AG04450 (cell line): ENCODE data around the gene MACROD2. TPM values are rescaled to one million over a fixed set of nuclear protein-coding genes. Genes with fewer than 3 reads are reported as not detected.

ENCODE experiments used
- CTCF ChIA-PET: fragments of 300-600, 350-600 bp; formaldehyde crosslinking; extraction: SDS; loops from one replicate; lab custom pipeline; 2022; ENCODE audit warnings: antibody characterized with exemption, inconsistent platforms; lab: Charles Lee
- POLR2A ChIA-PET: fragments of 350-600 bp; formaldehyde crosslinking; extraction: SDS; loops from one replicate; lab custom pipeline; 2021; ENCODE audit warnings: antibody characterized with exemption, inconsistent platforms; lab: Yijun Ruan, JAX
- DNase-seq: peaks from one replicate; pipeline ENCODE4 v3.0.0-alpha.2; 2011; ENCODE audit warnings: low read depth, low spot score
- H3K27ac ChIP-seq: one replicate; pipeline ENCODE4 v1.5.1; 2012; ENCODE audit warnings: low read depth, low read length, control low read depth
- H3K27me3 ChIP-seq: one replicate; pipeline ENCODE4 v1.6.0; 2012; ENCODE audit warnings: low read length; ENCODE audit not compliant: control insufficient read depth, insufficient read depth
- H3K4me3 ChIP-seq: 2 replicates; pipeline ENCODE4 v1.5.1; 2011; ENCODE audit warnings: mild to moderate bottlenecking, low read depth, low read length, control low read depth
- H3K9me3 ChIP-seq: 2 replicates; pipeline ENCODE4 v1.5.1; 2012; ENCODE audit warnings: low read length; ENCODE audit not compliant: control insufficient read depth, insufficient read depth
- CTCF ChIP-seq: IDR thresholded peaks from 2 replicates; pipeline ENCODE4 v1.5.1; 2011; ENCODE audit warnings: low read depth, low read length, control low read depth, inconsistent platforms
- polyA plus RNA-seq: library from polyadenylated mRNA; depleted of rRNA; stranded (reverse); fragments of >200 nt; gene quantifications from 2 replicates; pipeline ENCODE4 v1.2.3, GENCODE V29; 2011; rRNA removed
- small RNA-seq: library from RNA; depleted of rRNA; stranded (forward); fragments of <200 nt; gene quantifications from one replicate; pipeline ENCODE3, GENCODE V24; 2012; ENCODE audit warnings: low read depth; ENCODE audit not compliant: insufficient read length

The MACROD2 gene
- polyA plus RNA-seq, 1 experiment = 0.02 TPM

- no peaks in the 10 kb centered on the region for H3K9me3 ChIP-seq
- ChIA-PET CTCF (no interaction called here), POLR2A (no interaction called here)
- no peak for DNase-seq
- H3K27me3 ChIP-seq = no peaks in the 10 kb centered on the region
- no peak for TF ChIP-seq CTCF
- no peak overlapping the region for H3K4me3 ChIP-seq
- H3K27ac ChIP-seq = no peak overlapping the region
Measured at GRCh38 chr20:16098890-16099639, 2103.7 kb downstream of the MACROD2 start.

GRCh38 chr20:16100111-16100510 lies 2104.8 kb downstream of the MACROD2 start:
- no peak for TF ChIP-seq CTCF
- H3K27ac ChIP-seq = no peak overlapping the region
- POLR2A ChIA-PET = no interaction called here
- CTCF ChIA-PET = no interaction called here
- no peaks in the 10 kb centered on the region for H3K9me3 ChIP-seq
- H3K4me3 ChIP-seq = no peak overlapping the region
- no peaks in the 10 kb centered on the region for H3K27me3 ChIP-seq
- no peak for DNase-seq

GRCh38 chr20:16100767-16101166 lies 2105.5 kb downstream of the MACROD2 start:
- no peak overlapping the region for H3K4me3 ChIP-seq
- ChIA-PET CTCF (no interaction called here), POLR2A (no interaction called here)
- H3K27ac ChIP-seq = no peak overlapping the region
- no peaks in the 10 kb centered on the region for H3K27me3 ChIP-seq
- DNase-seq = no peak
- no peak for TF ChIP-seq CTCF
- no peaks in the 10 kb centered on the region for H3K9me3 ChIP-seq

Small RNA genes lying within 50 kb of the gene (small RNA-seq; reads per million reads assigned to genes)
- not detected for gene RN7SL864P
- gene RNA5SP475 = not detected
- not detected for gene RNU6-1159P
- gene RNU6-115P = not detected
- gene RNU6-228P = not detected
- not detected for gene RNU6-278P
- gene RPS3P1 = not detected

Other genes starting within 250 kb of the MACROD2 start
- gene ESF1, start 210.6 kb upstream of the MACROD2 start, polyA plus RNA-seq = 3.8 and 6.2 TPM in 2 replicates
- gene NDUFAF5, start 210.5 kb upstream of the MACROD2 start, polyA plus RNA-seq = 18.4 and 24.1 TPM in 2 replicates
- not detected in 2 replicates for gene SEL1L2, start 4.9 kb upstream of the MACROD2 start, polyA plus RNA-seq